NCI-H146 treated with DMSO at 0.1 percent for 48 hours (cell line): ENCODE measurements around the gene TMEM74B.
A peak's percentile ranks its signal among the peaks of the same experiment; 100 is the strongest.
"Not testable (repeated sequence)": the region's sequence is repeated elsewhere in the genome, so short reads cannot be mapped to it uniquely, and the experiment has no call there.

Experiments
- DNase-seq: peaks from one replicate; lab custom pipeline; 2025; ENCODE audit not compliant: unreplicated experiment; lab: John Stamatoyannopoulos, UW

Gene TMEM74B

DNA sequence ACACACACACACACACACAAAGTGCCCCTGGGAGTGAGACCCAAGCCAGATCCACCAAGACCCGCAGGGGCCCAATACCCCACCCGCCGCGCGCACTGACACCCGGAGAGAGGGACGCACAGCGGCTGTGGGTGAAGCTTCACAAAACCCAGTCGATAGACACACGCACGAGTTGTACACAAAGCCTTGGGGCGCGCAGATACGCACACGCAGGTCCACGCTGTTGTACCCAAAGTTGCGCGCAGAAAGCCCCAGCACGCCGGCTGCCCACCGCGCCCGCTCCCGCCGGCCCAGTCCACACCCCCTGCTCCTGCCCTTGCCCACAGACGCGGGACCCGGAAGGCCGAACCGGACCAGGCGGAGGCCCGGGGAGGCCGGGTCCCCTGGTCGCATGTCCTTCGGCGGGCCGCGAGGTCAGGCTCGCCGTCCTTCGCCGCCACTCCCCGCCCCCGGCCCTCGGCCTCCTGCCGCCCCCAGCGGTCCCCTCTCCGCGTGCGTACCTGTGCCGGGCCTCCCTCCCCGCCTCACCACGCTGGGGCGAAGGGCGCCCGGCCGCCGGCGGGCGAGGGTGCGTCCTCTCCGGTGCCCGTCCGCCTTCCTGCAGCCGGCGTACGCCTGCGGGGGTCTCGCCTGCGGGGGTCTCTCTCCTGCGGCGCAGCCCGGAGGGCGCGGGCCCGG, at the start of gene TMEM74B:
TMEM74B (minus strand) TSS at position 344 of the 678 bp plus-strand sequence. CDS start 1,180 bp downstream, outside the sequence.
- no peak for DNase-seq

DNA sequence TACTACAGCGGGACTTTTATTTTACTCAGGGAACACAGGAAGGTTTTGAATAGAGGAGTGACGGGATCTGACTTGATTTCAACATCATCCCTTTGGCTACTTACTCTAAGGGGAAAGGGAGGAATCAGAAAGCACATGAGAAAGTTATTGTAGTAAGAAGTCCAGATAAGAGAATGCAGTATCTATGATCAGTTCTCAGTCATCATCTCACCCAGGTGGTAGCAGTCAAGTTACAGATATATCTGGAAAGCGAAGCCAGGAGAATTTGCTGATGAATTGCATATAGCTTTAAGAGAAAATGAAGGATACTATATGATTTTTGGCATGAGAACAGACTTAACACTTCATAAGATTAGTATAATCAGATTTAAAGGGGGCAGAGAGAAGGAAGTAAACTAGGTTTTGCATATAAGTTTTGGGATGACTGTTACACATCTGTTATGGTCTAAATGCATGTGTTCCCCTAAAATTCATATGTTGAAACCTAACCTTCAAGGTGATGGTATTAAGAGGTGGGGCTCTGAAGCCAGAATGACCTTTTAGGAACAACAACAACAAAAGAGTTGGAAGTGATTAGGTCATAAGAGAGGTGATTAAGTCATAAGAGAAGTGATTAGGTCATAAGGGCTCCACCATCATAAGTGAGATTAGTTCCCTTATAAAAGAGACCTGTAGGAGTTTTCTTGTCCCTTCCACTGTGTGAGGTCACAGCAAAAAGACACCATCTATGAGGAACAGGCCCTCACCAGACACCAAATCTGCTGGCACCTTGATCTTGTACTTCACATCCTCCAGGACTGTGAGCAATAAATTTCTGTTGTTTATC, 47.7 kb upstream of the TMEM74B start:
- no peak for DNase-seq

DNA sequence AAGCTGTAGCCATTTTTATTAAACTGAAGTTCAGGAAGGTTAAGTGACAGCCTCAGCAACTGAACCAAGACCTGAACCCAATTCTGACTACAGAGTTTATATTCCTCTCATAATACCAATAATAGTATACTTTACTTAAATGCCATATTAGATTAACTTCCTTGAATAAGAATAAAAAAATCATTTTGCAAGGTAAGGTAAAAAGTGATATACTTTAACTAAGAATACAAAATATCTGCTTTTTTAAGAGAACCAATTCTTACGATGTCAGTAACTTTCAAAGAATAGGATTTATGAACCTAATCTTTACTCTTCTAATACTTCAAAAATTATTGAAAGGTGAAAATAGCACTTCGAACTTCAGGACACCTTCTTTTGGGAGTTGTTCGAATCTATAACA, 44.8 kb upstream of the TMEM74B start:
- DNase-seq: no peak

DNA sequence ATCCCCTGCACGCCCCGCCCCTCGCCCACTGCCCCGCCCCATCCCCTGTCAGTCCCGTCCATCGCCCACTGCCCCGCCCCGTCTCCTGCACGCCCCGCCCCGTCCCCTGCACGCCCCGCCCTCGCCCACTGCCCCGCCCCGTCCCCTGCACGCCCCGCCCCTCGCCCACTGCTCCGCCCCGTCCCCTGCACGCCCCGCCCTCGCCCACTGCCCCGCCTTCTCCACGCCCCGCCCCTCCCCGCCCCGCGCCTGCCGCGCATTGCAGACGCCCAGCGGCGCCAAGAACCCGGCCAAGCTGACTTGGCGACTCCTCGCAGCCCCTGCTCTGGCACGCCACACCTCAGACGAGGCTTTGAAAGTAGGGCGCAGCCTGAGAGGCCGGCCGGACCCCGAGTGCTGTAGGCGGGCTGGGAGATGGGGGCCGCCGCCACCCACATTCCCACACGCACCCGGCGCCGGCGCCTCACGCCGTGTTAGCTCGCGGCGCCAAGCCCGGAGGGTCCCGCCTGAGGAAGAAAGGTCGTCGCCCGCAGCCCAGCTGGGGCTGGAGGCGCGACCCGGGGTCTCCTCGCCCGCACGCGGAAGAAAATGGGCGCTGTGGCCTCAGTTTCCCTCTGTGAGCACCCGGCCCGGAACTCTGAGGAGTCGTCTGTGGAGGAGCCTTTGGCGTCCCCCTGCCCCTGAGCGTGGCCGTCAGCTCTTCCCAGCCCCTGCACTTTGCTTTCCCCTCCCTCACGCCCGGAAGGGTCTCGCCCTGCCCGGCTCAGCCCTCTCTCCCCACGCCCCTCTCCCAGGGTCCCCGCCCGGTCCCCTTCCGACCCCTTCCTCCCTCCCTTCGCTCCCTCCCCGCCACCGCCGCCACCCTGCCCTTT, 41.2 kb upstream of the TMEM74B start, which contains the start of gene RAD21L1:
RAD21L1 (plus strand) TSS at position 262 of the 872 bp plus-strand sequence. CDS start 2,410 bp downstream, outside the sequence.
- peak; percentile 52 for DNase-seq

DNA sequence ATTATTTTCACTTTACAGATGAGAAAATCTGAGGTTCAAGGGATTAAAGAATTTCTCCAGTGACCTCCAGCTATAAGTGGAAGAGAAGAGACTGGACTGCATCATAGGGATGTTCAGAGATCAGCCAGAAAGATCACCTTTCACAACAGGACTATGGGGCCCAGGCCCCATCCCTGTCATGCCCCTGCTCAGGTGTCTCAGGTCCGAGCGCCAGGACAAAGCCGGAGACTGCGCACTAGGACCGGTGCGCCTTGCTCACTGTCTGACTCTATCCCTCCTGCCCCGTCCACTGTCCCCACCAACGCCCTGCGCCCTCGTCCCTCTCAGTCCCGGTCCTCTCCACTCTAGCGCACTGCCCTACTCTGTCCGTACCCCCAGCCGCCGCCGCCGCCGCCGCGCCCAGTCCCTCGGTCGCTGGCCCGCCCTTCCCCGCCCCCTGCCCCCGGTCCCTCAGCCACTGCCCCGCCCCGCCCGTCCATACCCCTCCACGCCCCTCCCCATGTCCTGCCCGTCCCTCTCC, 40.5 kb upstream of the TMEM74B start:
- DNase-seq: peak; percentile 61

DNA sequence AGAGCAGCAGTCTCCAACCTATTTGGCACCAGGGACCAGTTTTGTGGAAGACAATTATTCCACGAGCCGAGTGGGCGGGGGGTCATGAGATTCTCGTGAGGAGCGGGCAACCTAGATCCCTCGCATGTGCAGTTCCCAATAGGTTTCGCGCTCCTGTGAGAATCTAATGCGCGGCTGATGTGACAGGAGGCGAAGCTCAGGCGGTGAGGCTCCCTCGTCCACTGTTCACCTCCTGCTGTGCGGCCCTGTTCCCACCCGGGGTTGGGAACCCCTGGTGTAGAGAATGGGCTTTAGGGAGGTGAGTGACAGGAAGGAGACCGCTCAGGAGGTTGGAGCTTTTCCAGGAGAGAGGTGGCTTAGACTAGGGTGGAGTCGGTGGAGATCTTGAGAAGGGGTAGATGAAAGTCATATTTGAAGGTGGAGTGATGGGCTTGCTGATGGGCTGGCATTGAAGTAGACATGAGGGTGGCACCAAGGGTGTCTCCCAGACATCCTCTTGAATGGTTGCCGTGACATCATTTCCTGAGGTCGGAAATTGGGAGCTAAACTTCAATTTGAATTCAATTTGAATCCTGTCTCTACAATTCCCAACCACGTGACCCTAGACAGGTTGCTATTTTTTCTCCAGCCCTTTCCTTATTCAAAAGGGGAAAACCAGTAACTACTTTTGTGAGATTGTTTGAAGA, 39.6 kb upstream of the TMEM74B start:
- no peak for DNase-seq

DNA sequence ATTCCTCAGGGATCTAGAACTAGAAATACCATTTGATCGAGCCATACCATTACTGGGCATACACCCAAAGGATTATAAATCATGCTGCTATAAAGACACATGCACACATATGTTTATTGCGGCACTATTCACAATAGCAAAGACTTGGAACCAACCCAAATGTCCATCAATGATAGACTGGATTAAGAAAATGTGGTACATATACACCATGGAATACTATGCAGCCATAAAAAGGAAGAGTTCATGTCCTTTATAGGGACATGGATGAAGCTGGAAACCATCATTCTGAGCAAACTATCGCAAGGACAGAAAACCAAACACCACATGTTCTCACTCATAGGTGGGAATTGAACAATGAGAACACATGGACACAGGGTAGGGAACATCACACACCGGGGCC, 38.0 kb upstream of the TMEM74B start:
- DNase-seq: not testable (repeated sequence)

DNA sequence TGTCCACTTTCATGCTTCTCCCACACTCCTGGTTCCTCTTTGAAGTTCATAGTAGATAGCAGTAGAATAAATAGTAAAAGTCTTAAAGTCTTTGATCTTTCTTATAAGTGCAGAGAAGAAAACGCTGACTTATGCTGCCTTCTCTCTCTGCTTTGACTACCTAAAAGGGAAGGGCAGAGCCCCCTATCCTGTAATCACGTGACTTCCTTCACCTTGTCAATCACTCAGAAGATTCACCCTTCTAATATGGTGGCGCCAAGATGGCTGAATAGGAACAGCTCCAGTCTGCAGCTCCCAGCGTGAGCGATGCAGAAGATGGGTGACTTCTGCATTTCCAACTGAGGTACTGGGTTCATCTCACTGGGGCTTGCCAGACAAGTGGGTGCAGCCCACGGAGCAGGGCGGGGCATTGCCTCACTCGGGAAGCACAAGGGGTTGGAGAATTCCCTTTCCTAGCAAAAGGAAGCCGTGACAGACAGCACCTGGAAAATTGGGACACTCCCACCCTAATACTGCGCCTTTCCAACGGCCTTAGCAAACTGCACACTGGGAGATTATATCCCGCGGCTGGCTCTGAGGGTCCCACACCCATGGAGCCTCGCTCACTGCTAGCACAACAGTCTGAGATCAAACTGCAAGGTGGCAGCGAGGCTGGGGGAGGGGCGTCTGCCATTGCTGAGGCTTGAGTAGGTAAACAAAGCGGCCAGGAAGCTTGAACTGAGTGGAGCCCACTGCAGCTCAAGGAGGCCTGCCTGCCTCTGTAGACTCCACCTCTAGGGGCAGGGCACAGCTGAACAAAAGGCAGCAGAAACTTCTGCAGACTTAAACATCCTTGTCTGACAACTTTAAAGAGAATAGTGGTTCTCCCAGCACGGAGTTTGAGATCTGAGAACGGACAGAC, 32.0 kb upstream of the TMEM74B start:
- DNase-seq: not testable (repeated sequence)

DNA sequence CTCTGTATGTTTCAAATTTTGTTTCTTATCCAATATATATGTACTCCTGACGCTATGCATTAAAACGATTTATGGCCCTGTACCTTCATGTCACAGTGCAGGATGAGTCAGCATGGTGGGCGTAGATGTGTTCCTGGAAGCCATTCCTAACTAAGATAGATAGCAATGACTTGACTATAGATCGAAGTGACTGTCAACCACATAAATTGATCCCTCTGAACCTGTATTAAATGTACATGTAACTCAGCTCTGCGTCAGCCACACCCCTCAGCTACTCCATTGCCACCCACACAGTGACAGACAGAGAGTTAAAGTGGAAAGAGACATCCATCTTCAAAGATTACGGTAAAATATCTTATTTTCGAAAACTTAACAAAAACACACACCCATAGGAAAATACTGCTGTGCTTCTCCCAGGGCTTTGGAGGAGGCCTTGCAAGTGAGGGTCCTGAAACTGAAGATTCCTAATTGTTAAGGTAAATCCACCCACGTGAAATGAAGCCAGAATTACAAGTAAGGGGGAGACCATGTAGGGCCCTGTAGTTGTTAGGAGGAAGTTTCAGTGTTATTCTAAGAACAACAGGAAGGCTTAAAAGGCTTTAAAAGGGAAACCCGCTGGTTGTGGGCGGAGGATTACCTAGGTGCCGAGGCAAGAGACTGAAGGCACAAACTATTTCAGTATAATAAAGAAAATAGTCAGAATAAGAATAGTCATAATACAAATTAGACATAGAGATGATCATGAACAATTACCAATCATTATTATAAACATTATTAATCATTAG, 30.8 kb upstream of the TMEM74B start:
- DNase-seq: no peak

DNA sequence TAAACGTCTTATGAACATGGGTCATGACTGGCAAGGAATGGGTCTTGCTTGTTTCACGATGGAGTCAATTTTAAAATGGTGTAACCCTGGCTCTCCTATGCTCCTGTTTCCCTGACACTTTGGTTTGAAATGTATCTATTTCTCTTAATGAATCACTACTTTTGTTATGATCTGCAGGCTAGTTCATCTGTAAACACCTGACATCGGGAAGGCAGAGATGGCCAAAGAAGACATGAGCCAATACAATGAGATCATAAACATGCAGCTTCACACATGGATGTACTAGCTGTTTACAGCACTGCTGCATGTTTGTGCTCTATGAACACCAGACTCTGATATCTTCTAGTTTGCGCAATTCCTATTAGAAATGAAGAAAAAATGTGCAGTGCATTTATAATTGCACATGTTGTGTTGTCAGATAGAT, 30.1 kb upstream of the TMEM74B start:
- no peak for DNase-seq

DNA sequence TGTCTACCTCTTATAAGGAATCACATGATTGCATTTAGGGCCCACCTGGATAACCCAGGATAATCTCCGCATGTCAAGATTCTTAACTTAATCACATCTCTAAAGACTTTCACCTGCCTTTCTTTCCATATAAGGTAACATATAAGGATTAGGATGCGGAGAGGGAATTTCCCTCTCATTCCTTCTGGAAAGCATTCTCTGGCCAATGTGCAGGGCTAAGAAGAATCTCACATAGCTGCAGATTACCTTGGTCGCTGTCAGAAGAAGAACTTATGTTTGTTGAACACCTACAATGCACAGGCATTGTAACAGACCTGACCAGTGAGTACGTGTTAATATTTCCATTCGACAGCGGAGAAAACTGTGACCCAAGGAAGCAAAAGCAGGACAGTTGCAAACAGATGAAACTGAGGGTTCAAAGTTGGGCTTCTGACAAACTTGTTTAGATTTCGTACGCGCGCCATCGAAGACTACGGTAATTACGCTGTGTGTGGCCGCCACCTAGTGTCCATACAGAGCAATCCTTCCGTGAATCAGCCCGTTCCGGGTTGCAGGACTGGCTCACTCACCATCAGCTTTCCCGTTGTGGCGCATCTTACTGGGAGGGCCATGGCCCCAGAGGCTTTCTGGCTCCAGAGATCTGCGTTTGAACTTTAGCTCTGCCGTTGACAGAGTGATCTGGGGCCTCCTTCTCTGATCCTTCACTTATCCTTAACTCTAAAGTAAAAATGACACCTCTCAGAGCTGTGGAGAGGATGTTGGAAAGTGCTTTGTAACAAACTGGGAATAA, 28.0 kb upstream of the TMEM74B start:
- peak; percentile 65 for DNase-seq

DNA sequence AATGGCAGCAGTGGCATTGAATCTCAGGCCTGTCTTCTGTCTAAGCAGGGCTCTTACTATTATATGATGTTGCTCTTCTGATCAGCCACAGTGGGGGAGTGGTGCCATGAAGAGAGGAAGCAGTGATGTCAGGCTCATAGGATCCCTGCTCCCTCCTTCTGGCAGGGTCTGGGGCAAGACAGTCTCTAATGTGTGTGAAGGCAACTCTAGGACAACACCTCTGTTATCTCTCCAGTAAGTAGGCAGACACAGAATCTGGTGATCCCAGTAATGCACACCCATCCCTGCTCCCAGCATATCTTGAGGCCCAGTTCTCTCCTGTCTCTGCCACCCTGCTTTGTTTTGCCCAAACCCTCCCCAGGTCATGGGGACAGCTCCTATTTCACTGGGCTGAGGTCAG, 27.2 kb upstream of the TMEM74B start:
- DNase-seq: no peak

DNA sequence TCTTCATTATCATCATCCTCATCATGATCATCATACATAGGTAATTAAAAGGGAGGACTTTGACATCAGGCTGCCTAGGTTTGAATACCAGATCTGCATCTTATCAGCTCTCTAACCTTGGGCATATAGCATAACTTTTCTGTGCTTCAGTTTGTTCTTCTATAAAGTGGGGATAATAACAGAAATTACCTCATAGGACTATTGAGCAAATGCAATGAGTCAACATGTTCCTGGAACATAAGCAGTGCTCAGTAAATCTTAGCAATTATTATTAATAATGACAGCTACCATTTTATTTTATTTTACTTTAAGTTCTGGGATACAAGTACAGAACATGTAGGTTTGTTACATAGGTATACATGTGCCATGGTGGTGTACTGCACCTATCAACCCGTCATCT, 25.7 kb upstream of the TMEM74B start:
- no peak for DNase-seq

DNA sequence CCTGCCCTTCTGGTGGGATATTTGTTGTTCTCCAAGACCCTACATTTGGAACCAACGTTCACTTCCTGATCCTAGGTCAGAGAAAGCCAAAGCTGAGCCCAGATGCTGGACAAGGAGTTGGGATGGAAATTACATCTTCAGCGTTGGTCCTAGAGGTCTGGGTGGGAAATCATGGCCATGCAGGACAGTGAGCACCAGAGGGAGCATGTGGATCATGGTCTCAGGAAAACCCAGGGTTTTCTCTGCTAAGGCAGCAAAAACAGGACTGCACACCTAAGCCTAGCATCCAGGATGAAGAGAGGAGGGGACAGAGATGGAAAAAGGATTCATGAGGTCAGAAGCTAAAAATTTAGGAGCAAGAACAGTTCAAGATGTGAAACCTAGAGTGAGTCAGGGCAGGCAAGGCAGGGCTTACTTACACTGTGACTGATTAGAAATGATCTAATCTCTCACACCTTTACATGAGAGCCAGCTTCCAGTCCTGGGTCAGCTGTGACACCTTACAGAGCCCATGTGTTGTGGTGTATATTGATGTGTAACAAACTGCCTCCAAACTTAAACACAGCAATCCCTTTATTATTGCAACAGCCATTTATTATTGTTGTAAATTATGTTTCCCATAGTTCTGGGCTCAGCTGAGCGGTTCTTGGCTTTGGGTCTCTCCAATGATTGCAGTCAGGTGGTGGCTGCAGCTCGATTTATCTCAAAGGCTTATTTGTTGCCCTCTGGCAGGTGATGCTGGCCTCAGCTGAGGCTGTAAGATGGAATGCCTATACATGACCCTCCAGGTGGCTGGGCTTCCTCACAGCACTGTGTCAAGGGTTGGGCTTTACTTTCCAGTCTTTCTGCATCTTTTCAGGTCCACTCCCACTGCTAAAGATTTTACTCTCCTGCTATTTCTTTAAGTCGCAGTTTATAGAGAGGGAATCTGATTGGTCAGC, 24.9 kb upstream of the TMEM74B start:
- DNase-seq: no peak

DNA sequence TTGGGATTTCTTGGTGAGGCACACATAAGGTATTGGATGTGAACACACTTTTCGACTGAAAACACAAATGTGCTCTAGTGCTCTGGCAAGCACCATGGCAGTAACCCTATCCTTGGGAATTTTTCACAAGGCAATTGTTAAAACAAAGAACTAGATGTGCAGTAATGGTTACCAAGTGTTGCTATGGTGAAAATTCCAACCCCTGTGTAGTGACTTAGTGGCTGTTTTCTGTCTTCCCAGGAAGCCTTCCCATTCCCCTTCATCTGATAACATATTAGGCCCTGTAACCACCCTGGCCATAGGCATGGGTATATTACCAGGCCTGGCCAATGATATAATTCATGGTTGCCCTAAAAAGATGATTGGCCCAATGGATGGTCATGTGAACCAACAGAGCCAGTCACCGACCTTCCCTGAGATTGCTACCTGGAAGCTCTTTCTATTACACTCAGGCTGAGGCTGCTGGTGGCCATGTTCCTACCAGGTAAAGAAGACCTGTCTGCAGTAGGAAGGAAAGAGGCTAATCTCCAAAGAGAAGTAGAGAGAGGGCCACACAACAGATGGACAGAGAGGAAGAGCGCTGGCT, 22.6 kb upstream of the TMEM74B start:
- no peak for DNase-seq

DNA sequence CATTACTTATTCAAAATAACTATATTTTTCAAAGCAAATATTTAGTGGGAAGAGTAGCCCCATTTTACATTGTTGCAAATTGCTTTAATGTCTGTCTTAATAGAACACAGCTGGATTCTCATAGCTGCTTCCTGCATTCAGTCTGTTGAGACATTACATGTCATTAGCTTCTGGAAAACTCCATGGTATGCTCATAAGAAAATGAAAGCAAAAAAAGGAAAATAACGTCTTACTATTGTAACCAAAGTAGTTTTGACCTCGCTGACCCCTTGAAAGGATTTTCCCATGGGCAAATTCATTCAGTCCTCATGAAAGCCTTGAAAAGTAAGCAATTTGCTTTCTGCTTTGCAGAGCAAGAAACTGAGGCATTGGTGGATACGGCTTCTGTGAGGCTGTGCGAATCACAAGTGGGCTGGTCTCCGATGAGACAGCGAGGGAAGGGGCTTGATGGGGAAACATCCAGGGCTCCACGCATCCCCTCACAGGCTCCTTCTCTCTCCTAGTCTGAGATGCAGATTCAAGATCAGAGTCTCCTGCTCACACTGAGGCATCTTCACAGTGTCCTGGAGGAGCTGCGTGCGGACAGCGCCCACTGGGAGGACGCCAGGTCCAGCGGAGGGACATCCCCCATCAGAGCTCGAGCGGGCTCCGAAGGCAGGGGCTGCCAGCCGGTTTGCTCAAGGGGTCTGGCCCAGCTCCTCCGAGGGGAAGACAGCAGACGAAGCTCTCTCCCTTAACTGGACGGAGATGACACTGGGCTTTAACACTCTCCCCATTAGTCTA, 21.8 kb upstream of the TMEM74B start:
- no peak for DNase-seq
